ENCODE measurements around the gene ING3.

GRCh38 chr7:120988591-120989256, 38.1 kb downstream of the ING3 start, which contains the start of gene CPED1:
- TF ChIP-seq EZH2phosphoT487 (IDR thresholded peaks at IDR 0.05; ENCODE audit: low read depth) (no peak), CTCF (IDR thresholded peaks at IDR 0.05; ENCODE audit: low read depth, low read length) (no peak)

Data from OCI-LY3 (cell line).